Measurements from ENCODE around the gene CDH22. TPM values are rescaled to one million over a fixed set of nuclear protein-coding genes. Genes with fewer than 3 reads are reported as not detected.

The CDH22 gene
- total RNA-seq, 4 donors from 2014 or later: 0.11 to 2.3 (median 0.76) TPM

GRCh38 chr20:46285072-46285471, 23.2 kb downstream of the CDH22 start:
- H3K4me1 ChIP-seq: no peaks in the 10 kb centered on the region
- WGBS, 2 donors: 60 to 67% methylated on average over 8 of the region's 8 CpGs
- no peaks in the 10 kb centered on the region for H3K9me3 ChIP-seq
- DNase-seq: no peak
- no peaks in the 10 kb centered on the region for H3K36me3 ChIP-seq
- no peak overlapping the region for H3K27ac ChIP-seq
- no peak overlapping the region for H3K4me3 ChIP-seq
- intact Hi-C loops (cut with DNase I): no loop called here
- peaks cover 0 to 81% (median 0%) of the 10 kb centered on the region in 4 donors for H3K27me3 ChIP-seq
- TF ChIP-seq POLR2A (IDR thresholded peaks at IDR 0.05): no peak
- no peak for TF ChIP-seq CTCF (IDR thresholded peaks at IDR 0.05)

- no peak overlapping the region for H3K4me3 ChIP-seq
- TF ChIP-seq CTCF (IDR thresholded peaks at IDR 0.05) (no peak), POLR2A (IDR thresholded peaks at IDR 0.05) (no peak)
- intact Hi-C loops (cut with DNase I): no loop called here
- 62 to 64% methylated on average over 6 to 7 of the region's 7 CpGs for WGBS, 2 donors
- no peak for DNase-seq
- peaks cover 0 to 91% (median 0%) of the 10 kb centered on the region in 4 donors for H3K27me3 ChIP-seq
- H3K27ac ChIP-seq: no peak overlapping the region
- no peaks in the 10 kb centered on the region for H3K9me3 ChIP-seq
- H3K4me1 ChIP-seq: no peaks in the 10 kb centered on the region
- no peaks in the 10 kb centered on the region for H3K36me3 ChIP-seq
These were observed 24.3 kb downstream of the CDH22 start for GRCh38 chr20:46284040-46284427.

DNA sequence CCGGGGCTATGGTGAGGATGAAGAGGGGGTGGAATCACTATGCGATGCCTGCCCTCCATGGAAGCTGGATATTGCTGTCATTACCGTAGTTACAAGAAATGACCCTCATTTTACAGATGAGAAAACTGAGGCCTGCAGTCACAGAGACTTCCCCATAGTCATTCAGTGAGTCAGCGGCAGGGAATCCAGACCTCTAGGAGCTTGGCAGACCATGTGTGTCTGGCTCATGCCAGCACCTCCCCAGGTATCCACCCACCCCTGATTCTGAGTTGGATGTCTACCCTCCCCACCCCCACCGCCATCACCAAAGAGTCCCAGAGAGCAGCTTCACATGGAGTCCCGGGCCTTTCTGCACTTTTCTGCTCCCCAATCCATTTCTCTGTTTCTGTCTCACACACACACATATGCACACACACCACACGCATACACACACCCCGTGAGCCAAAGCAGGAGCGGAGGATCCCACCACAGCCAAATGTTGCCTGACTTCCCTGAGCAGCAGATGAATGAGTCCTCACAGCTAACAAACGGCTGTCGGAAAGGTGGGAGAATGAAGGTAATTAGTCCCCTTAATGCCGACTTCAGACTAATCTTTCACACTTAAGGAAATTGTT, 24.8 kb downstream of the CDH22 start:
- H3K36me3 ChIP-seq: no peaks in the 10 kb centered on the region
- WGBS, 2 donors: 62 to 74% methylated on average over 10 to 12 of the region's 12 CpGs
- peaks cover 0 to 93% (median 0%) of the 10 kb centered on the region in 4 donors for H3K27me3 ChIP-seq
- intact Hi-C loops (cut with DNase I): no loop called here
- no peaks in the 10 kb centered on the region for H3K9me3 ChIP-seq
- H3K4me1 ChIP-seq: no peaks in the 10 kb centered on the region
- no peak overlapping the region for H3K4me3 ChIP-seq
- DNase-seq: no peak
- TF ChIP-seq POLR2A (IDR thresholded peaks at IDR 0.05) (no peak), CTCF (IDR thresholded peaks at IDR 0.05) (no peak)
- no peak overlapping the region for H3K27ac ChIP-seq

GRCh38 chr20:46282669-46283068, 25.6 kb downstream of the CDH22 start:
- Histone ChIP-seq H3K36me3 (no peaks in the 10 kb centered on the region), H3K27me3 (peaks cover 0 to 95% (median 0%) of the 10 kb centered on the region in 4 donors), H3K27ac (no peak overlapping the region), H3K4me3 (no peak overlapping the region), H3K9me3 (no peaks in the 10 kb centered on the region), H3K4me1 (no peaks in the 10 kb centered on the region)
- intact Hi-C loops (cut with DNase I): no loop called here
- DNase-seq: no peak
- TF ChIP-seq POLR2A (IDR thresholded peaks at IDR 0.05) (no peak), CTCF (IDR thresholded peaks at IDR 0.05) (no peak)
- 39 to 51% methylated on average over 10 to 11 of the region's 11 CpGs for WGBS, 2 donors

GRCh38 chr20:46279103-46279502, 29.2 kb downstream of the CDH22 start:
- Histone ChIP-seq H3K27me3 (peaks cover 0 to 91% (median 0%) of the 10 kb centered on the region in 4 donors), H3K36me3 (no peaks in the 10 kb centered on the region), H3K4me1 (no peaks in the 10 kb centered on the region), H3K4me3 (no peak overlapping the region), H3K27ac (no peak overlapping the region), H3K9me3 (no peaks in the 10 kb centered on the region)
- no peak for TF ChIP-seq CTCF (IDR thresholded peaks at IDR 0.05)
- no peak for TF ChIP-seq POLR2A (IDR thresholded peaks at IDR 0.05)
- intact Hi-C loops (cut with DNase I): no loop called here
- 63 to 73% methylated on average over 7 to 10 of the region's 10 CpGs for WGBS, 2 donors
- DNase-seq: no peak

Measured in esophagus squamous epithelium (tissue), 5 donors.